Mesothelial cell of epicardium (in vitro differentiated cells): Measurements from ENCODE around the gene PPP1R7. TPM values are rescaled to one million over a fixed set of nuclear protein-coding genes. Genes with fewer than 3 reads are reported as not detected.

Experiments used
- DNase-seq, 2 experiments: peaks; one replicate each; pipeline ENCODE4 v3.0.0; 2021; ENCODE audit warnings: low spot score in 2 of 2; ENCODE audit not compliant: unreplicated experiment in 2 of 2
- H3K27ac Mint-ChIP-seq: 2 replicates; pipeline ENCODE4 v1.8.0; 2021; ENCODE audit warnings: mixed read lengths
- H3K27me3 Mint-ChIP-seq: 2 replicates; pipeline ENCODE4 v1.8.0; 2021; ENCODE audit warnings: low read depth, mixed read lengths
- H3K36me3 Mint-ChIP-seq: 2 replicates; pipeline ENCODE4 v1.8.0; 2021; ENCODE audit warnings: mixed read lengths
- H3K4me1 Mint-ChIP-seq: 2 replicates; pipeline ENCODE4 v1.8.0; 2021; ENCODE audit warnings: mixed read lengths
- H3K4me3 Mint-ChIP-seq: 2 replicates; pipeline ENCODE4 v1.8.0; 2021; ENCODE audit warnings: mild to moderate bottlenecking, moderate library complexity, mixed read lengths
- H3K9me3 Mint-ChIP-seq: 2 replicates; pipeline ENCODE4 v1.8.0; 2021; ENCODE audit warnings: mixed read lengths
- CTCF ChIP-seq: fragments of 200-600 bp; sonication (generic); IDR thresholded peaks from one replicate; pipeline ENCODE4 v1.5.0; 2021; ENCODE audit warnings: antibody characterized with exemption; ENCODE audit not compliant: unreplicated experiment
- total RNA-seq: library from RNA; stranded (reverse); gene quantifications from 3 replicates; pipeline ENCODE4 v1.2.1, GENCODE V29; 2021

The PPP1R7 gene
- total RNA-seq, 1 donor from 2014 or later: 37.3 TPM

DNA sequence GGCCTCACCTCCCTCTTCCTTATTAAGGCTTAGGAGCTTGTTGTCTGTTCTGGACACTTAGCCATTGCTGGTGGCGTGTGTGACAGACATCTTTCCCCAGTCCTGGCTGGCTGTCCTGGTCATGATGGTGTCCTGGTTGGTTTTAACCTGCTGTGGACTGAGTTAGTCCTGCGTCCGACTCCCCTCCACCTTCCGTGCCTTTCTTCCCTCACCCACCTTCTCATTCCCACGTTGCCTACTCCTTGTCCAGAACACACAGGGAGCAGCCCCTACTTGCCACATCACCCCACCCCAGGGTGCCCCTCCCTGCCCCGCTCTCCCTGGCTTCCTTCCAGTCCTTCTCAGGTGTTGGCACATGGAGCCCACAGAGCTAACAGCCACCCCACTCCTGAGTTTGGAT is 47.7 kb downstream of the PPP1R7 start:
- Mint-ChIP-seq H3K27ac (no peak overlapping the region), H3K4me1 (no peaks in the 10 kb centered on the region), H3K4me3 (no peak overlapping the region), H3K9me3 (no peaks in the 10 kb centered on the region), H3K27me3 (no peaks in the 10 kb centered on the region), H3K36me3 (no peaks in the 10 kb centered on the region)
- no peak for DNase-seq
- no peak for TF ChIP-seq CTCF

GRCh38 chr2:241198381-241199279 is 48.4 kb downstream of the PPP1R7 start:
- Mint-ChIP-seq H3K4me1 (no peaks in the 10 kb centered on the region), H3K36me3 (no peaks in the 10 kb centered on the region), H3K27ac (no peak overlapping the region), H3K9me3 (no peaks in the 10 kb centered on the region), H3K27me3 (no peaks in the 10 kb centered on the region), H3K4me3 (no peak overlapping the region)
- no peak for TF ChIP-seq CTCF
- no peak for DNase-seq

GRCh38 chr2:241199286-241199685 is 49.0 kb downstream of the PPP1R7 start:
- no peak for DNase-seq
- Mint-ChIP-seq H3K27me3 (no peaks in the 10 kb centered on the region), H3K36me3 (no peaks in the 10 kb centered on the region), H3K4me3 (no peak overlapping the region), H3K27ac (no peak overlapping the region), H3K4me1 (no peaks in the 10 kb centered on the region), H3K9me3 (no peaks in the 10 kb centered on the region)
- no peak for TF ChIP-seq CTCF

DNA sequence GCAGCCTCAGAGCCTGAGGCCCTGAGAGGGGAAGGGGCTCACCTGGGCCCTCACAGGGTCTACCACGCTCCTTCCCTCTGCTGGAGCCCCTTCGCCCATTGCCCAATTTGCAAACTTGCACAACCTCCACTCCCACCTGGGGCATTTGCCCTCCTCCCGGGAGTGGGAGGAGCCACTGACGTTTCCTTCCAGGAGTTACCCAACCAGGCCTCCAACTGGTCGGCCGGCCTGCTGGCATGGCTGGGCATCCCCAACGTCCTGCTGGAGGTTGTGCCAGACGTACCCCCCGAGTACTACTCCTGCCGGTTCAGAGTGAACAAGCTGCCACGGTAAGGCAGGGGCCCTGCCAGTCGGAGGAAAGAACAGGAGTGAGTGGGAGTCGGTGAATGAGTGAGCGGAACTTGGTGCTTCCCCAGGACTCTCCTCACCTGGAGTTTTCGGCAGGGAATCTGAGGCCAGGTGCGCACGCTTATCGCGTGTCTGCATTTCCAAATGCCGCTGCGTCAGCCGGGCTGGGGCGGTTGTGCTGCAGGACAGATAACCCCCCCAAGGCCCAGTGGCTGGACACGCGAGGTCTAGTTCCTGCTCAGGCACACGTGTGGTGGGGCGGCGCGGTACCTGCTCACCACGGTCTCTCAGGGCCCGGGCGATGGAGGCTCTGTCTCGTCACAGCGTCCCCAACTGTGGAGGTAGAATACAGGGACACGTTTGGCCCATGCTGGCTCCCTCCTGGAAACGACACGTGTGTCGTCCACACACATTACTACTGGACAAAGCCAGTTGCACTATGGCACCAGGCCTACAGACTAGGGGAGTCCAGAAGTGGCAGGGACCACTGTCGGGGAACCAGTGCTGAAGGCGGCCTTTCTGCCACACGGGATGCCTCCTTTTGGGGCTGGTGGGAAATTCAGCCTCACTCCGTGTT is 49.9 kb downstream of the PPP1R7 start:
- H3K27me3 Mint-ChIP-seq: no peaks in the 10 kb centered on the region
- no peak for DNase-seq
- no peaks in the 10 kb centered on the region for H3K9me3 Mint-ChIP-seq
- H3K36me3 Mint-ChIP-seq: no peaks in the 10 kb centered on the region
- no peak overlapping the region for H3K27ac Mint-ChIP-seq
- no peak for TF ChIP-seq CTCF
- H3K4me3 Mint-ChIP-seq: no peak overlapping the region
- H3K4me1 Mint-ChIP-seq: no peaks in the 10 kb centered on the region

DNA sequence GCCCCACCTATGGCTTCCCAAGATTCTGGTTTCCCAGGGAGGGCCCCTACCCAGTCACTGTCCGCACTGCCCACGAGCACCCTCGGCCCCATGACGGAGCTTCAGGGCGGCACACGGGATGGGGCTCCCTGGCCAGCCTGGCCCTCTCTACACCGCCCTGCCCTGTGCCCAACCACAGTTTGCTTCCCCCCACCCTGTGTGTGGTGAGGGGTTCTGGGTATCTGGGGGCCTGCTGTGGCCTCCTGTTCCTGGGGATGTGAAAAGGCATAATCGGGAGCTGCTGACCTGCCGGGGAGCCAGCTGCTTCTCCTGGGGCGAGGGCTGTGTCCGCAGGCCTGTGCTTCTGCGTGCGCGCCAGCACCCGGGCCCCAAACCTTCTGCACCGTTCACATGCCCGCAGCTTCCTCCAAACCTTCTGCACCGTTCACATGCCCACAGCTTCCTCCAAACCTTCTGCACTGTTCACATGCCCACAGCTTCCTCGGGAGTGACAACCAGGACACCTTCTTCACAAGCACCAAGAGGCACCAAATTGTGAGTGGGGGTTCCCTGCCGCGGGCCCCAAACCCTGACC is 50.6 kb downstream of the PPP1R7 start:
- DNase-seq: no peak
- Mint-ChIP-seq H3K27me3 (no peaks in the 10 kb centered on the region), H3K36me3 (no peaks in the 10 kb centered on the region), H3K4me3 (no peak overlapping the region), H3K27ac (no peak overlapping the region), H3K4me1 (no peaks in the 10 kb centered on the region), H3K9me3 (no peaks in the 10 kb centered on the region)
- TF ChIP-seq CTCF: no peak
